H1 (cell line): ENCODE measurements around the gene FOXN1. TPM values are rescaled to one million over a fixed set of nuclear protein-coding genes. Genes with fewer than 3 reads are reported as not detected.

Source experiments
- CTCF ChIA-PET: fragments of 300-600 bp; sonication (Branson Sonifier 250); formaldehyde crosslinking; loops from one replicate; lab custom pipeline; 2021; ENCODE audit not compliant: partially characterized antibody; lab: Charles Lee
- POLR2A ChIA-PET: fragments of 300-600 bp; sonication (Branson Sonifier 250); formaldehyde crosslinking; loops from one replicate; lab custom pipeline; 2021; ENCODE audit warnings: inconsistent platforms; ENCODE audit not compliant: partially characterized antibody; lab: Charles Lee
- DNase-seq, 2 experiments: peaks; one replicate each; pipeline versions ENCODE4 v3.0.0 to v3.0.0-alpha.2; 2010 to 2022; ENCODE audit warnings: low spot score in 2 of 2, low read depth in 1 of 2, mixed read lengths in 1 of 2
- FAIRE-seq: peaks from 2 replicates; lab custom pipeline; 2011; peaks lifted over from hg19 to GRCh38; lab: Jason Lieb, UNC
- H2AFZ ChIP-seq: 2 replicates; pipeline ENCODE4 v1.8.1; 2012; ENCODE audit warnings: low read length, inconsistent platforms
- H2AK5ac ChIP-seq: 2 replicates; pipeline ENCODE4 v1.6.1; 2013; ENCODE audit warnings: low read depth, low read length
- H2BK120ac ChIP-seq: replicated peaks from 2 replicates; pipeline ENCODE3; 2013; ENCODE audit warnings: low read depth, low read length, inconsistent platforms
- H2BK12ac ChIP-seq: 2 replicates; pipeline ENCODE4 v1.6.1; 2013; ENCODE audit warnings: low read depth, low read length
- H2BK15ac ChIP-seq: 2 replicates; pipeline ENCODE4 v1.6.1; 2013; ENCODE audit warnings: low read length
- H2BK20ac ChIP-seq: 2 replicates; pipeline ENCODE4 v1.6.1; 2013; ENCODE audit warnings: low read length
- H2BK5ac ChIP-seq: 2 replicates; pipeline ENCODE4 v1.6.1; 2013; ENCODE audit warnings: low read depth, low read length
- H3K14ac ChIP-seq: 2 replicates; pipeline ENCODE4 v1.6.1; 2013; ENCODE audit warnings: inconsistent platforms; ENCODE audit not compliant: insufficient read length
- H3K18ac ChIP-seq: 2 replicates; pipeline ENCODE4 v1.6.1; 2013; ENCODE audit warnings: low read length; ENCODE audit errors: extremely low read depth
- H3K23ac ChIP-seq: 2 replicates; pipeline ENCODE4 v1.6.1; 2013; ENCODE audit warnings: inconsistent platforms; ENCODE audit not compliant: insufficient read length
- H3K23me2 ChIP-seq: 2 replicates; pipeline ENCODE4 v1.6.1; 2013; ENCODE audit warnings: low read depth, low read length
- H3K27ac ChIP-seq: 2 replicates; pipeline ENCODE4 v1.6.1; 2011; ENCODE audit warnings: low read depth, low read length, inconsistent platforms
- H3K27me3 ChIP-seq, 4 experiments: replicated peaks in 1 of 4; 1 replicate in 1 of 4; 2 replicates in 3 of 4; pipeline versions ENCODE4 v1.6.1 to v1.8.1; 2011 to 2013; ENCODE audit warnings: low read length in 3 of 4, mild to moderate bottlenecking in 3 of 4, inconsistent platforms in 2 of 4, mixed read lengths in 2 of 4, moderate library complexity in 1 of 4; ENCODE audit not compliant: control insufficient read depth in 3 of 4, insufficient read depth in 3 of 4; ENCODE audit errors: extremely low read depth in 1 of 4
- H3K36me3 ChIP-seq, 4 experiments: 2 replicates each; pipeline versions ENCODE4 v1.6.1 to v1.8.1; 2011 to 2013; ENCODE audit warnings: mild to moderate bottlenecking in 4 of 4, low read length in 3 of 4, moderate library complexity in 2 of 4, control low read depth in 1 of 4, inconsistent platforms in 1 of 4; ENCODE audit not compliant: insufficient read depth in 4 of 4, control insufficient read depth in 2 of 4
- H3K4ac ChIP-seq: replicated peaks from 2 replicates; pipeline ENCODE3; 2013; ENCODE audit warnings: low read length, low read depth, mixed read lengths, inconsistent platforms; ENCODE audit not compliant: insufficient read length
- H3K4me1 ChIP-seq, 4 experiments: replicated peaks in 1 of 4; 1 replicate in 1 of 4; 2 replicates in 3 of 4; pipeline versions ENCODE4 v1.6.1 to v1.8.1; 2011 to 2013; ENCODE audit warnings: low read length in 3 of 4, inconsistent platforms in 2 of 4, mixed read lengths in 1 of 4; ENCODE audit not compliant: insufficient read depth in 4 of 4, control insufficient read depth in 3 of 4
- H3K4me2 ChIP-seq, 2 experiments: 2 replicates each; pipeline versions ENCODE4 v1.6.1 to v1.8.1; 2011 to 2013; ENCODE audit warnings: low read depth in 2 of 2, low read length in 2 of 2, control low read depth in 1 of 2, inconsistent platforms in 1 of 2, mild to moderate bottlenecking in 1 of 2; ENCODE audit not compliant: insufficient read depth in 1 of 2
- H3K4me3 ChIP-seq, 4 experiments: fragments of 200-600, 300-600 bp in 1 of 4; sonication (generic), shearing (Covaris generic), sonication (Bioruptor Twin) in 1 of 4; 2 replicates each; pipeline versions ENCODE4 v1.5.1 to v1.8.1; 2011 to 2016; ENCODE audit warnings: low read length in 4 of 4, low read depth in 3 of 4, control low read depth in 2 of 4, inconsistent platforms in 2 of 4, mild to moderate bottlenecking in 2 of 4, mixed read lengths in 1 of 4, moderate library complexity in 1 of 4; ENCODE audit not compliant: insufficient read depth in 2 of 4; ENCODE audit errors: extremely low read depth in 1 of 4
- H3K56ac ChIP-seq: replicated peaks from 2 replicates; pipeline ENCODE3; 2013; ENCODE audit warnings: low read depth, mild to moderate bottlenecking, mixed read lengths, low read length, inconsistent platforms; ENCODE audit not compliant: insufficient read length
- H3K79me1 ChIP-seq: 2 replicates; pipeline ENCODE4 v1.6.1; 2013; ENCODE audit warnings: low read depth, low read length, control low read depth
- H3K79me2 ChIP-seq, 2 experiments: 2 replicates each; pipeline versions ENCODE4 v1.6.1 to v1.8.1; 2012 to 2013; ENCODE audit warnings: low read length in 2 of 2, mild to moderate bottlenecking in 2 of 2, inconsistent platforms in 1 of 2; ENCODE audit not compliant: insufficient read depth in 2 of 2, control insufficient read depth in 1 of 2
- H3K9ac ChIP-seq, 4 experiments: replicated peaks in 1 of 4; 1 replicate in 1 of 4; 2 replicates in 3 of 4; pipeline versions ENCODE4 v1.6.1 to v1.8.1; 2011 to 2013; ENCODE audit warnings: low read depth in 3 of 4, low read length in 3 of 4, control low read depth in 2 of 4, mild to moderate bottlenecking in 2 of 4, moderate library complexity in 2 of 4, inconsistent platforms in 1 of 4; ENCODE audit errors: extremely low read depth in 1 of 4
- H3K9me3 ChIP-seq, 2 experiments: 2 replicates each; pipeline versions ENCODE4 v1.6.1 to v1.8.1; 2012 to 2013; ENCODE audit warnings: mild to moderate bottlenecking in 2 of 2, moderate library complexity in 2 of 2, control low read depth in 1 of 2, inconsistent platforms in 1 of 2, low read depth in 1 of 2, low read length in 1 of 2, mixed read lengths in 1 of 2; ENCODE audit not compliant: insufficient read depth in 2 of 2
- H4K20me1 ChIP-seq, 2 experiments: replicated peaks in 1 of 2; 2 replicates each; pipeline versions ENCODE3 to v1.8.1; 2011 to 2013; ENCODE audit warnings: inconsistent platforms in 2 of 2, low read length in 2 of 2, mild to moderate bottlenecking in 1 of 2; ENCODE audit not compliant: insufficient read depth in 2 of 2, control insufficient read depth in 1 of 2
- H4K5ac ChIP-seq: 2 replicates; pipeline ENCODE4 v1.6.1; 2013; ENCODE audit warnings: low read length, low read depth, mixed read lengths, inconsistent platforms; ENCODE audit not compliant: insufficient read length
- H4K8ac ChIP-seq: 2 replicates; pipeline ENCODE4 v1.8.0; 2013; ENCODE audit warnings: mild to moderate bottlenecking, moderate library complexity, low read length, inconsistent platforms; ENCODE audit not compliant: insufficient read depth; ENCODE audit errors: extremely low read depth
- H4K91ac ChIP-seq: replicated peaks from 2 replicates; pipeline ENCODE3; 2013; ENCODE audit warnings: low read length, mixed read lengths, inconsistent platforms; ENCODE audit not compliant: insufficient read length
- ATF3 ChIP-seq: IDR thresholded peaks from 2 replicates; pipeline ENCODE4 v1.6.1; 2011; ENCODE audit warnings: low read depth, mild to moderate bottlenecking, low read length; ENCODE audit not compliant: insufficient read depth
- BACH1 ChIP-seq: IDR thresholded peaks from 2 replicates; pipeline ENCODE4 v1.6.1; 2012; ENCODE audit warnings: low read length, improper control_type of control experiment
- GTF2F1 ChIP-seq: IDR thresholded peaks from 2 replicates; pipeline ENCODE4 v1.6.1; 2012; ENCODE audit warnings: low read depth, low read length, improper control_type of control experiment, borderline replicate concordance
- KDM1A ChIP-seq: fragments of 200-600, 300-600 bp; sonication (generic); IDR thresholded peaks from 2 replicates; pipeline ENCODE4 v1.7.1; 2016; ENCODE audit warnings: mild to moderate bottlenecking, low read length, borderline replicate concordance
- KDM4A ChIP-seq: IDR thresholded peaks from one replicate; pipeline ENCODE4 v1.7.1; 2012; ENCODE audit warnings: low read depth, mild to moderate bottlenecking, moderate library complexity, low read length, inconsistent platforms; ENCODE audit not compliant: severe bottlenecking
- MAFK ChIP-seq: IDR thresholded peaks from 2 replicates; pipeline ENCODE4 v1.6.1; 2012; ENCODE audit warnings: low read depth, mild to moderate bottlenecking, improper control_type of control experiment, low read length
- NANOG ChIP-seq: IDR thresholded peaks from 2 replicates; pipeline ENCODE4 v1.6.1; 2011; ENCODE audit warnings: low read length, low read depth, mild to moderate bottlenecking, inconsistent platforms; ENCODE audit not compliant: insufficient read depth, poor library complexity, severe bottlenecking
- PHF8 ChIP-seq: fragments of 200-600 bp; sonication (generic); conservative IDR thresholded peaks from 2 replicates; pipeline ENCODE4 v1.7.1; 2012; ENCODE audit warnings: low read depth, mild to moderate bottlenecking, inconsistent platforms, low read length, moderate library complexity
- POLR2AphosphoS5 ChIP-seq: IDR thresholded peaks from 2 replicates; pipeline ENCODE4 v1.6.1; 2011; ENCODE audit warnings: low read depth, low read length
- SIX5 ChIP-seq: IDR thresholded peaks from 2 replicates; pipeline ENCODE4 v1.6.1; 2011; ENCODE audit warnings: mild to moderate bottlenecking, low read depth, low read length
- SRF ChIP-seq: IDR thresholded peaks from 2 replicates; pipeline ENCODE4 v1.6.1; 2011; ENCODE audit warnings: mild to moderate bottlenecking, low read depth, low read length, moderate library complexity
- USF2 ChIP-seq: IDR thresholded peaks from 2 replicates; pipeline ENCODE4 v1.6.1; 2011; ENCODE audit warnings: low read length, improper control_type of control experiment
- WGBS, 2 experiments: shearing (Covaris generic) in 1 of 2; methylation state at CpG; one replicate each; pipeline versions ENCODE4 v1.1.6 to v1.1.7; 2013 to 2015; ENCODE audit warnings: low lambda C conversion rate in 2 of 2, mixed read lengths in 2 of 2, inconsistent platforms in 1 of 2, low coverage in 1 of 2, missing lambda C conversion rate in 1 of 2; ENCODE audit not compliant: insufficient replicate concordance in 2 of 2, insufficient coverage in 1 of 2, insufficient read length in 1 of 2; ENCODE audit errors: extremely low coverage in 1 of 2, missing lambda C conversion rate in 1 of 2; 5-methylcytosine and 5-hydroxymethylcytosine counted together
- polyA plus RNA-seq, 7 experiments: library from polyadenylated mRNA; depleted of rRNA in 3 of 7; stranded (reverse) in 5 of 7; unstranded in 2 of 7; fragments of >200 nt in 5 of 7; fragments of 200-250 nt in 2 of 7; gene quantifications; 1 replicate in 5 of 7; 2 replicates in 1 of 7; 4 replicates in 1 of 7; pipeline versions ENCODE4 v1.2.1 to v1.2.3, GENCODE V29; 2011 to 2013; ENCODE audit warnings: missing spikeins in 2 of 7, mixed read lengths in 2 of 7
- total RNA-seq: library from RNA; stranded (reverse); fragmentation: NEBNext Ultra II Directional; extraction: Animal tissue kit (Norgen Biotek cat#: 25700); gene quantifications from 2 replicates; pipeline ENCODE4 v1.2.1, GENCODE V29; 2021

Gene FOXN1
- total and polyA plus RNA-seq, 2 of the 8 experiments (the other 6 are each of a cell fraction or from before 2014, with no cell fraction given) = not detected

DNA sequence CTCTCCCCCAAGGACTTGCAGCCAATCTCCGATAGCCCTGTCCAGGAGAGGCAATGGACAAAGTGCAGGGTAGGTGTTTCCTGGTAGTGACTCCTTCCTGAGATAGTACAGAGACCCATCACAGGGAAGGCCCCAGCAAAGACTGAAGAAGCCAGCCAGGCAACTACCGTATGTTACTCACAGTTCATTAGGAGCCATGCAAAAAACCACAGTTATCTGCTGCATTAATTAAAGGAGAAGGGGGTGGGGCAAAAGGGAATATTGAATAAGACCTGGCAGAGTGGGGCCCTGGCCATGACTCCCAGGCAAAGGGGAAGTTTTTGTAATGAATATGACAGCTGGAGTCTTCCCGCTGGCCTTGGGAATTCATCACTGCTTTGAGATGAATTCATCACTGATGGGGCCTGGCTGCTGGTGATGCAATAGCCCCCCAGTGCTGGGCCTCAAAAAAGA, 35.2 kb upstream of the FOXN1 start:
- Histone ChIP-seq H2BK120ac (no peak overlapping the region), H2AK5ac (no peak overlapping the region), H4K5ac (no peak overlapping the region), H3K27me3 (no peaks in the 10 kb centered on the region; a peak in 2 of 7 replicates), H3K14ac (no peak overlapping the region), H4K8ac (no peak overlapping the region), H4K91ac (no peak overlapping the region), H3K18ac (no peak overlapping the region), H3K4ac (no peak overlapping the region), H3K9ac (no peak overlapping the region), H3K4me2 (no peak overlapping the region), H2BK5ac (no peak overlapping the region), H2BK12ac (no peak overlapping the region), H4K20me1 (no peaks in the 10 kb centered on the region), H3K36me3 (no peaks in the 10 kb centered on the region), H2BK20ac (no peak overlapping the region), H2BK15ac (no peak overlapping the region), H3K4me3 (no peak overlapping the region), H3K23me2 (peaks cover 2% of the 10 kb centered on the region; the same call in 1 of the 2 replicates), H3K23ac (no peak overlapping the region), H3K27ac (no peak overlapping the region), H3K56ac (no peak overlapping the region), H3K79me1 (no peaks in the 10 kb centered on the region), H3K79me2 (no peaks in the 10 kb centered on the region), H3K4me1 (peaks cover 0 to 2% (median under 1%) of the 10 kb centered on the region in 4 experiments; a peak in 1 of 7 replicates), H3K9me3 (no peaks in the 10 kb centered on the region), H2AFZ (0 out of 2 replicates have a peak overlapping the region, but pooled peaks have one; percentile 1)
- CTCF ChIA-PET = interaction anchor here (1.5 kb wide), 1 partner anchor 16 kb away, joined by 3 read pairs; no protein-coding TSS in a partner anchor
- FAIRE-seq = no peak
- WGBS, 2 experiments = 82% methylated on average over 3 of the region's 3 CpGs; no CpG with 5 or more reads in 1 of the 2 experiments
- peak in 1 of 2 experiments; percentile 35 for DNase-seq
- no peak for TF ChIP-seq SRF
- TF ChIP-seq KDM4A = no peak
- no peak for TF ChIP-seq MAFK
- TF ChIP-seq NANOG = no peak
- no peak for TF ChIP-seq SIX5
- TF ChIP-seq GTF2F1 = no peak
- no peak for TF ChIP-seq POLR2AphosphoS5
- TF ChIP-seq BACH1 = no peak
- TF ChIP-seq PHF8 = no peak
- TF ChIP-seq KDM1A = no peak
- TF ChIP-seq USF2 = no peak
- no peak for TF ChIP-seq ATF3
- POLR2A ChIA-PET = no interaction called here
